Upper lobe of right lung (tissue), 1 donor: ENCODE data around the gene ACE. TPM values are rescaled to one million over a fixed set of nuclear protein-coding genes. Genes with fewer than 3 reads are reported as not detected.
"Not testable (repeated sequence)": the region's sequence is repeated elsewhere in the genome, so short reads cannot be mapped to it uniquely, and the experiment has no call there.

ENCODE experiments used
- ATAC-seq: fragments of 200-7000 bp; cut with Tn5 transposase; one replicate; pipeline ENCODE4 v1.9.1; 2020; ENCODE audit warnings: mild to moderate bottlenecking, moderate library complexity
- DNase-seq: peaks from one replicate; pipeline ENCODE4 v3.0.0-alpha.2; 2020
- H3K27ac ChIP-seq: fragments of 200-600 bp; one replicate; pipeline ENCODE4 v1.8.0; 2022
- H3K27me3 ChIP-seq: fragments of 200-600 bp; one replicate; pipeline ENCODE4 v1.8.0; 2022; ENCODE audit warnings: mild to moderate bottlenecking
- H3K36me3 ChIP-seq: fragments of 200-600 bp; one replicate; pipeline ENCODE4 v1.8.0; 2022
- H3K4me1 ChIP-seq: fragments of 200-600 bp; one replicate; pipeline ENCODE4 v1.8.0; 2022
- H3K4me3 ChIP-seq: fragments of 200-600 bp; one replicate; pipeline ENCODE4 v1.8.0; 2022; ENCODE audit warnings: mild to moderate bottlenecking
- H3K9me3 ChIP-seq: fragments of 200-600 bp; one replicate; pipeline ENCODE4 v1.8.0; 2022
- intact Hi-C: fragments of 100-400 bp; cut with DNase I; formaldehyde crosslinking; loops from one replicate; pipeline ENCODE4 v1.11.0; 2022
- total RNA-seq: library from RNA; stranded (reverse); fragmentation: NEBNext Ultra II Directional; extraction: Animal tissue kit (Norgen Biotek cat#: 25700); gene quantifications from one replicate; pipeline ENCODE4 v1.2.1, GENCODE V29; 2021
- TF ChIP-seq, protein P1 (sequence below): fragments of 200-600 bp; IDR thresholded peaks from one replicate; pipeline ENCODE4 v1.8.0; 2022; ENCODE audit warnings: antibody characterized with exemption
- donor health status: DM: no; HTN: yes; CAD: no; lungs with severe emphysema.

ACE gene
- total RNA-seq, 1 donor from 2014 or later = 64.1 TPM

DNA sequence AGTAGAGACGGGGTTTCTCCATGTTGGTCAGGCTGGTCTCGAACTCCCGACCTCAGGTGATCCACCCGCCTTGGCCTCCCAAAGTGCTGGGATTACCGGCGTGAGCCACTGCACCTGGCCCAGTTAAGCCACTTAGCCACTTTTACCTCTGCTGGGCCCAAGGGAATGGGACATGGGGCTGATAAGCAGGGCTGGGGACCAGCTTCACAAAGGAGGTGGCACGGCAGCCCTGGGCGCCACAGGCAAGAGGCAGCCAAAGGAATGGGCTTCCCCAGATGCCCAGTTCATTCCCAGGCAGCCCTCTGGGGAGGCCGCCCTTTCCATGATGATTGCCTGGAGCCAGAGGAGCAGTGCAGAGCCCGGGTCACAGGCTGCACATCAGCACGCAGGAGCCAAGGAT is 25.7 kb upstream of the ACE start:
- H3K4me1 ChIP-seq = peaks cover 28% of the 10 kb centered on the region
- ATAC-seq = no peak
- H3K4me3 ChIP-seq = no peak overlapping the region
- no peaks in the 10 kb centered on the region for H3K9me3 ChIP-seq
- TF ChIP-seq, protein P1, sequence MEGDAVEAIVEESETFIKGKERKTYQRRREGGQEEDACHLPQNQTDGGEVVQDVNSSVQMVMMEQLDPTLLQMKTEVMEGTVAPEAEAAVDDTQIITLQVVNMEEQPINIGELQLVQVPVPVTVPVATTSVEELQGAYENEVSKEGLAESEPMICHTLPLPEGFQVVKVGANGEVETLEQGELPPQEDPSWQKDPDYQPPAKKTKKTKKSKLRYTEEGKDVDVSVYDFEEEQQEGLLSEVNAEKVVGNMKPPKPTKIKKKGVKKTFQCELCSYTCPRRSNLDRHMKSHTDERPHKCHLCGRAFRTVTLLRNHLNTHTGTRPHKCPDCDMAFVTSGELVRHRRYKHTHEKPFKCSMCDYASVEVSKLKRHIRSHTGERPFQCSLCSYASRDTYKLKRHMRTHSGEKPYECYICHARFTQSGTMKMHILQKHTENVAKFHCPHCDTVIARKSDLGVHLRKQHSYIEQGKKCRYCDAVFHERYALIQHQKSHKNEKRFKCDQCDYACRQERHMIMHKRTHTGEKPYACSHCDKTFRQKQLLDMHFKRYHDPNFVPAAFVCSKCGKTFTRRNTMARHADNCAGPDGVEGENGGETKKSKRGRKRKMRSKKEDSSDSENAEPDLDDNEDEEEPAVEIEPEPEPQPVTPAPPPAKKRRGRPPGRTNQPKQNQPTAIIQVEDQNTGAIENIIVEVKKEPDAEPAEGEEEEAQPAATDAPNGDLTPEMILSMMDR = no peak
- intact Hi-C loops = no loop called here
- no peak overlapping the region for H3K27ac ChIP-seq
- no peaks in the 10 kb centered on the region for H3K27me3 ChIP-seq
- no peak for DNase-seq
- H3K36me3 ChIP-seq = no peaks in the 10 kb centered on the region

GRCh38 chr17:63452046-63452961 is 24.6 kb upstream of the ACE start:
- no peaks in the 10 kb centered on the region for H3K27me3 ChIP-seq
- ATAC-seq = no peak
- intact Hi-C loops = no loop called here
- no peak overlapping the region for H3K4me3 ChIP-seq
- H3K4me1 ChIP-seq = peaks cover 26% of the 10 kb centered on the region
- H3K27ac ChIP-seq = no peak overlapping the region
- TF ChIP-seq, protein P1 = no peak
- no peaks in the 10 kb centered on the region for H3K36me3 ChIP-seq
- no peaks in the 10 kb centered on the region for H3K9me3 ChIP-seq
- no peak for DNase-seq

DNA sequence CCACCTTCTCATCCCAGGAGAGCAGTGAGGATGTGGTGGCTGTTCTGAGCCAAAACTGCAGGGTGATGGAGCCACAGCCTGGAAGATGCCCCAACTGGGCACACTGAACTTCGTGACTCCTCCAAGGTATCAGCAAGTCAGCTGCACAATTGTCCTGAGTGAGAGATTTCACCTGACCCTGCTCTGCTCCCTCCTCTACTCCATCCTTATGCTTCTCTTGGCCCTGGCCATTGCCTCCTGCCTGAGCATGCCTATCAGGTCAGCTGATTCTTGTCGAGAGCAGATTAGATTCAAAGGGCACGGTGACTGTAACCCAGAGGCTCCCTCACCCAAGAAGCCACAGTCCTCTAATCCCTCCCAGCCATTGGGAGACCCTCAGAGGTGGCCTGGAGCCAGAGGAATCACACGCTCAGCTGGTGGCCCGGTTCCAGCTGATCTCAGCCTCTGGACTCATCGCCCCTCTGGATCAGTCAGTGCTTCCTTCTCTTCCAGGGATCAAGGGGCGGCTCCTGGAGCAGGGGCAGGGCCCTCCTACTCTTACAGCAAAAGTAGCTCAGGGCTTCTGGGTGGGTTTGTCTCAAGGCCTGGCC is 23.8 kb upstream of the ACE start:
- peaks cover 19% of the 10 kb centered on the region for H3K4me1 ChIP-seq
- intact Hi-C loops = no loop called here
- H3K27me3 ChIP-seq = no peaks in the 10 kb centered on the region
- H3K36me3 ChIP-seq = no peaks in the 10 kb centered on the region
- H3K27ac ChIP-seq = no peak overlapping the region
- no peak for DNase-seq
- no peak for ATAC-seq
- H3K4me3 ChIP-seq = no peak overlapping the region
- no peaks in the 10 kb centered on the region for H3K9me3 ChIP-seq
- TF ChIP-seq, protein P1 = no peak

- H3K27ac ChIP-seq, DNase-seq, H3K36me3 ChIP-seq, H3K9me3 ChIP-seq, H3K4me3 ChIP-seq, H3K27me3 ChIP-seq, ATAC-seq, intact Hi-C loops: not testable (repeated sequence)
- H3K4me1 ChIP-seq = peaks cover 15% of the 10 kb centered on the region
Measured at GRCh38 chr17:63454357-63454756, 22.5 kb upstream of the ACE start.

GRCh38 chr17:63454915-63455314 is 21.9 kb upstream of the ACE start:
- H3K27ac ChIP-seq = no peak overlapping the region
- ATAC-seq = no peak
- no peaks in the 10 kb centered on the region for H3K27me3 ChIP-seq

DNA sequence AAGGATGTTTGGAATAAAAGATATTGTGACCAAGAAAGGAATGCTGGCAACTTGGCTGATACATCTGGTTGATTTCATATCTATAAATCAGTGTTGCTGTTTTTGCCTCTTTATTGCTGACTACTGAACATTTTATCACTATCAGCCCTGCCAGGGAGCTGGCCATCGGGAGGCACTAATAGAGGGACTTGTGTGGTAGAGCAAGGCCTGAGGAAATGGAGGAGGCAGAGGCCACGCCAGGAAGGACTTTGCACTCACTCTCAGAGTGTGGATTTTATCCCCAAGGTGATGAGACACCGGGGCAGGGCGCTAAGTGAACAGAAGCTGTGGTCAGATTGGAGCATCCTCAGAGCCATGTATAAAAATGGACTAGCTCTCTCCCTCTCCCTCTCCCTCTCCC is 21.4 kb upstream of the ACE start:
- H3K36me3 ChIP-seq = no peaks in the 10 kb centered on the region
- intact Hi-C loops = no loop called here
- H3K27ac ChIP-seq = no peak overlapping the region
- TF ChIP-seq, protein P1 = no peak
- H3K9me3 ChIP-seq = no peaks in the 10 kb centered on the region
- H3K4me1 ChIP-seq = peaks cover 9% of the 10 kb centered on the region
- no peak for ATAC-seq
- no peak for DNase-seq
- H3K4me3 ChIP-seq = no peak overlapping the region
- no peaks in the 10 kb centered on the region for H3K27me3 ChIP-seq

More at GRCh38 chr17:63454915-63455314, 21.9 kb upstream of the ACE start:
- no peaks in the 10 kb centered on the region for H3K9me3 ChIP-seq
- DNase-seq = no peak
- peaks cover 14% of the 10 kb centered on the region for H3K4me1 ChIP-seq
- intact Hi-C loops = no loop called here
- no peaks in the 10 kb centered on the region for H3K36me3 ChIP-seq
- no peak overlapping the region for H3K4me3 ChIP-seq
- TF ChIP-seq, protein P1 = no peak
